ENCODE measurements around the gene NEK4. TPM values are rescaled to one million over a fixed set of nuclear protein-coding genes. Genes with fewer than 3 reads are reported as not detected.

NEK4 gene
- total RNA-seq, 1 donor from 2014 or later = 14.7 TPM

Other genes starting within 250 kb of the NEK4 start
- gene NT5DC2, start 237.1 kb downstream of the NEK4 start, total RNA-seq = 55.0 TPM
- gene UQCC5, start 234.3 kb downstream of the NEK4 start, total RNA-seq = 17.6 TPM
- 41.6 TPM for gene PBRM1, start 85.0 kb downstream of the NEK4 start, total RNA-seq
- 76.4 TPM for gene GNL3, start 84.9 kb downstream of the NEK4 start, total RNA-seq
- 16.7 TPM for gene GLT8D1, start 65.1 kb downstream of the NEK4 start, total RNA-seq
- 70.6 TPM for gene SPCS1, start 64.8 kb downstream of the NEK4 start, total RNA-seq
- 0.12 TPM for gene ITIH1, start 6.7 kb upstream of the NEK4 start, total RNA-seq
- gene ITIH3, start 23.9 kb upstream of the NEK4 start, total RNA-seq = 0.12 TPM
- 2.1 TPM for gene ITIH4, start 59.7 kb upstream of the NEK4 start, total RNA-seq
- 0.40 TPM for gene MUSTN1, start 64.1 kb upstream of the NEK4 start, total RNA-seq
- 6.1 TPM for gene STIMATE, start 126.6 kb upstream of the NEK4 start, total RNA-seq

Measured in esophagus mucosa (tissue), 1 donor.